GM12878 (cell line): Measurements from ENCODE around the gene GRIK3. TPM values are rescaled to one million over a fixed set of nuclear protein-coding genes. Genes with fewer than 3 reads are reported as not detected.

ENCODE experiments used
- ATF2 ChIP-seq: IDR thresholded peaks from 2 replicates; pipeline ENCODE4 v1.6.1; 2012; ENCODE audit warnings: low read length, inconsistent platforms
- BMI1 ChIP-seq: fragments of 450-650 bp; IDR thresholded peaks from 2 replicates; pipeline ENCODE4 v1.6.1; 2016; ENCODE audit warnings: mild to moderate bottlenecking, moderate library complexity, borderline replicate concordance
- CTCF ChIP-seq, 3 experiments: IDR thresholded peaks in 2 of 3; conservative IDR thresholded peaks in 1 of 3; 2 replicates each; pipeline ENCODE4 v1.5.1; 2011; ENCODE audit warnings: low read depth in 3 of 3, low read length in 3 of 3, mild to moderate bottlenecking in 3 of 3, control low read depth in 2 of 3, moderate library complexity in 2 of 3, inconsistent platforms in 1 of 3, mixed read lengths in 1 of 3; ENCODE audit not compliant: control insufficient read depth in 2 of 3, insufficient read depth in 1 of 3; ENCODE audit errors: extremely low read depth in 1 of 3
- FOXK2 ChIP-seq: fragments of 450-650 bp; IDR thresholded peaks from 2 replicates; pipeline ENCODE4 v1.6.1; 2017; ENCODE audit warnings: mild to moderate bottlenecking, moderate library complexity
- MXI1 ChIP-seq: fragments of 150-350 bp; IDR thresholded peaks from 2 replicates; pipeline ENCODE4 v1.6.1; 2011; ENCODE audit warnings: low read depth, mild to moderate bottlenecking, inconsistent platforms, low read length, improper control_type of control experiment
- NFYB ChIP-seq: IDR thresholded peaks from 2 replicates; pipeline ENCODE4 v1.6.1; 2011; ENCODE audit warnings: low read depth, mild to moderate bottlenecking, low read length, improper control_type of control experiment, moderate library complexity; ENCODE audit not compliant: insufficient read depth
- YBX1 ChIP-seq: fragments of 450-650 bp; IDR thresholded peaks from 2 replicates; pipeline ENCODE4 v1.6.1; 2016; ENCODE audit warnings: antibody characterized with exemption
- ZBTB33 ChIP-seq: fragments of 450-650 bp; IDR thresholded peaks from 2 replicates; pipeline ENCODE4 v1.6.1; 2017; ENCODE audit warnings: mild to moderate bottlenecking
- ZNF274 ChIP-seq: IDR thresholded peaks from one replicate; pipeline ENCODE4 v1.8.0; 2011; ENCODE audit not compliant: insufficient read length, insufficient read depth
- polyA plus RNA-seq, 11 experiments: library from polyadenylated mRNA; depleted of rRNA in 4 of 11; unstranded in 6 of 11; stranded (reverse) in 5 of 11; fragments of >200 nt; fragmentation: Nextera tagmentation in 4 of 11; fragmentation: Illumina TruSeq in 1 of 11; extraction: Ambion mirVana in 4 of 11; extraction: Trizol in 1 of 11; gene quantifications; 1 replicate in 1 of 11; 2 replicates in 10 of 11; pipeline versions ENCODE4 v1.2.1 to v1.2.3, GENCODE V29; 2011 to 2016; ENCODE audit warnings: inconsistent platforms in 2 of 11, missing spikeins in 2 of 11, low read depth in 1 of 11
- total RNA-seq, 4 experiments: library from RNA; depleted of rRNA in 3 of 4; stranded (reverse); fragments of >200 nt in 3 of 4; fragmentation: Illumina TruSeq in 1 of 4; extraction: Trizol in 1 of 4; gene quantifications; 2 replicates each; pipeline versions ENCODE4 v1.2.1 to v1.2.3, GENCODE V29; 2013 to 2021

Gene GRIK3
- total and polyA plus RNA-seq, 10 of the 15 experiments (the other 5 are each of a cell fraction or from before 2014, with no cell fraction given): not detected

GRCh38 chr1:36984675-36985074 lies 49.6 kb downstream of the GRIK3 start (continued):
- TF ChIP-seq ATF2 (no peak), BMI1 (no peak), MXI1 (no peak), NFYB (no peak), ZBTB33 (no peak), FOXK2 (no peak), YBX1 (no peak), CTCF (IDR thresholded peaks at IDR 0.05 in 2 of 3, conservative IDR thresholded peaks at IDR 0.05 in 1 of 3; ENCODE audit: control insufficient read depth in 2 of 3, extremely low read depth in 1 of 3, insufficient read depth in 1 of 3, low read depth in 3 of 3, low read length in 3 of 3) (no peak), ZNF274 (no peak)
